H9 (cell line): ENCODE results near the gene PLEKHA7. TPM values are rescaled to one million over a fixed set of nuclear protein-coding genes. Genes with fewer than 3 reads are reported as not detected.

ENCODE experiments used
- DNase-seq: peaks from one replicate; pipeline ENCODE4 v3.0.0-alpha.2; 2017
- H2AFZ ChIP-seq: one replicate; pipeline ENCODE4 v1.6.1; 2013; ENCODE audit warnings: mild to moderate bottlenecking, low read length, control low read depth, moderate library complexity
- H2AK5ac ChIP-seq: 2 replicates; pipeline ENCODE4 v1.6.1; 2013; ENCODE audit warnings: low read length, control low read depth, mixed read lengths; ENCODE audit not compliant: insufficient read length
- H2BK120ac ChIP-seq: one replicate; pipeline ENCODE4 v1.6.1; 2013; ENCODE audit warnings: low read depth, mild to moderate bottlenecking, low read length, control low read depth, inconsistent platforms; ENCODE audit not compliant: poor library complexity, severe bottlenecking
- H2BK12ac ChIP-seq: 2 replicates; pipeline ENCODE4 v1.6.1; 2013; ENCODE audit warnings: low read length, control low read depth, mixed read lengths, low read depth; ENCODE audit not compliant: insufficient read length
- H2BK15ac ChIP-seq: 2 replicates; pipeline ENCODE4 v1.6.1; 2013; ENCODE audit warnings: low read depth, low read length, control low read depth
- H2BK20ac ChIP-seq: one replicate; pipeline ENCODE4 v1.6.1; 2013; ENCODE audit warnings: low read depth, mild to moderate bottlenecking, low read length, control low read depth, inconsistent platforms; ENCODE audit not compliant: poor library complexity, severe bottlenecking
- H2BK5ac ChIP-seq: 2 replicates; pipeline ENCODE4 v1.6.1; 2013; ENCODE audit warnings: low read length, control low read depth, mixed read lengths; ENCODE audit not compliant: insufficient read length
- H3K14ac ChIP-seq: 2 replicates; pipeline ENCODE4 v1.6.1; 2013; ENCODE audit warnings: low read length, control low read depth; ENCODE audit not compliant: insufficient read depth
- H3K18ac ChIP-seq: 2 replicates; pipeline ENCODE4 v1.6.1; 2013; ENCODE audit warnings: low read depth, mild to moderate bottlenecking, mixed read lengths, low read length, control low read depth; ENCODE audit not compliant: insufficient read length
- H3K23ac ChIP-seq: 2 replicates; pipeline ENCODE4 v1.6.1; 2013; ENCODE audit warnings: low read length, control low read depth, mixed read lengths, low read depth; ENCODE audit not compliant: insufficient read length
- H3K23me2 ChIP-seq: 2 replicates; pipeline ENCODE4 v1.6.1; 2013; ENCODE audit warnings: low read depth, mild to moderate bottlenecking, mixed read lengths, low read length, control low read depth; ENCODE audit not compliant: insufficient read length, poor library complexity, severe bottlenecking
- H3K27ac ChIP-seq: 2 replicates; pipeline ENCODE4 v1.5.1; 2013; ENCODE audit warnings: low read length, control low read depth, mixed read lengths, low read depth; ENCODE audit not compliant: insufficient read length
- H3K27me3 ChIP-seq: 2 replicates; pipeline ENCODE4 v1.6.1; 2013; ENCODE audit warnings: low read length, control low read depth, inconsistent platforms; ENCODE audit not compliant: insufficient read depth
- H3K4ac ChIP-seq: 2 replicates; pipeline ENCODE4 v1.6.1; 2013; ENCODE audit warnings: low read depth, mild to moderate bottlenecking, control low read depth, inconsistent platforms, low read length, moderate library complexity
- H3K4me1 ChIP-seq: 2 replicates; pipeline ENCODE4 v1.6.1; 2013; ENCODE audit warnings: low read length, control low read depth, inconsistent platforms; ENCODE audit not compliant: insufficient read depth
- H3K4me2 ChIP-seq: 2 replicates; pipeline ENCODE4 v1.6.1; 2013; ENCODE audit warnings: low read length, control low read depth, mixed read lengths; ENCODE audit not compliant: insufficient read length, insufficient read depth
- H3K56ac ChIP-seq: 2 replicates; pipeline ENCODE4 v1.6.1; 2013; ENCODE audit warnings: low read depth, mild to moderate bottlenecking, mixed read lengths, low read length, control low read depth; ENCODE audit not compliant: insufficient read length
- H3K79me1 ChIP-seq: 2 replicates; pipeline ENCODE4 v1.6.1; 2013; ENCODE audit warnings: low read depth, mild to moderate bottlenecking, moderate library complexity, low read length, control low read depth, inconsistent platforms; ENCODE audit not compliant: insufficient read depth, poor library complexity, severe bottlenecking
- H3K79me2 ChIP-seq: 2 replicates; pipeline ENCODE4 v1.6.1; 2013; ENCODE audit warnings: low read length, control low read depth, inconsistent platforms; ENCODE audit not compliant: insufficient read depth
- H3K9ac ChIP-seq: 2 replicates; pipeline ENCODE4 v1.6.1; 2013; ENCODE audit warnings: low read length, control low read depth, mixed read lengths; ENCODE audit not compliant: insufficient read length; ENCODE audit errors: extremely low read depth
- H3K9me3 ChIP-seq: one replicate; pipeline ENCODE4 v1.6.1; 2013; ENCODE audit warnings: low read depth, low read length, inconsistent platforms; ENCODE audit not compliant: control insufficient read depth
- H3T11ph ChIP-seq: one replicate; pipeline ENCODE4 v1.6.1; 2013; ENCODE audit warnings: mild to moderate bottlenecking, low read length, control low read depth, inconsistent platforms
- H4K20me1 ChIP-seq: one replicate; pipeline ENCODE4 v1.6.1; 2013; ENCODE audit not compliant: control insufficient read depth, insufficient read length, insufficient read depth
- H4K5ac ChIP-seq: 2 replicates; pipeline ENCODE4 v1.6.1; 2013; ENCODE audit warnings: low read depth, mild to moderate bottlenecking, mixed read lengths, low read length, control low read depth; ENCODE audit not compliant: insufficient read length
- H4K8ac ChIP-seq: replicated peaks from 2 replicates; pipeline ENCODE4 v1.6.1; 2013; ENCODE audit warnings: low read length, control low read depth, mixed read lengths, low read depth; ENCODE audit not compliant: insufficient read length
- H4K91ac ChIP-seq: 2 replicates; pipeline ENCODE4 v1.6.1; 2013; ENCODE audit warnings: low read depth, mild to moderate bottlenecking, moderate library complexity, mixed read lengths, low read length, control low read depth; ENCODE audit not compliant: insufficient read length
- H3K27ac Mint-ChIP-seq, 3 experiments: 2 replicates in 2 of 3; 3 replicates in 1 of 3; pipeline ENCODE4 v1.8.0; 2020 to 2021; ENCODE audit warnings: mixed read lengths in 3 of 3, mild to moderate bottlenecking in 1 of 3, moderate library complexity in 1 of 3
- H3K27me3 Mint-ChIP-seq: 2 replicates; pipeline ENCODE4 v1.8.0; 2021; ENCODE audit warnings: low read depth, mild to moderate bottlenecking, moderate library complexity, mixed read lengths
- H3K36me3 Mint-ChIP-seq, 3 experiments: 2 replicates in 2 of 3; 3 replicates in 1 of 3; pipeline ENCODE4 v1.8.0; 2020 to 2021; ENCODE audit warnings: low read depth in 3 of 3, mixed read lengths in 3 of 3; ENCODE audit not compliant: insufficient read depth in 1 of 3
- H3K4me1 Mint-ChIP-seq, 2 experiments: 2 replicates each; pipeline ENCODE4 v1.8.0; 2020; ENCODE audit warnings: mixed read lengths in 2 of 2
- H3K4me3 Mint-ChIP-seq, 2 experiments: 2 replicates in 1 of 2; 3 replicates in 1 of 2; pipeline ENCODE4 v1.8.0; 2020 to 2021; ENCODE audit warnings: mild to moderate bottlenecking in 2 of 2, mixed read lengths in 2 of 2, moderate library complexity in 1 of 2
- H3K9me3 Mint-ChIP-seq, 2 experiments: 2 replicates in 1 of 2; 3 replicates in 1 of 2; pipeline ENCODE4 v1.8.0; 2020; ENCODE audit warnings: mild to moderate bottlenecking in 2 of 2, mixed read lengths in 2 of 2, moderate library complexity in 1 of 2
- WGBS: extraction: QIAGEN DNeasy Blood & Tissue Kit; methylation state at CpG from one replicate; pipeline ENCODE4 v1.1.7; 2013; ENCODE audit warnings: missing lambda C conversion rate, low lambda C conversion rate, mixed read lengths; ENCODE audit not compliant: insufficient read length; ENCODE audit errors: extremely low coverage; 5-methylcytosine and 5-hydroxymethylcytosine counted together
- total RNA-seq: library from RNA; stranded (reverse); gene quantifications from 2 replicates; pipeline ENCODE4 v1.2.1, GENCODE V29; 2021
- TF ChIP-seq, protein P1 (sequence below): fragments of 200-600 bp; sonication (generic); conservative IDR thresholded peaks from 3 replicates; pipeline ENCODE4 v1.8.0; 2021; ENCODE audit warnings: antibody characterized with exemption, mild to moderate bottlenecking

The PLEKHA7 gene
- total RNA-seq, 1 experiment from 2014 or later = 21.0 TPM

- Histone ChIP-seq H4K20me1 (no peaks in the 10 kb centered on the region), H3K27me3 (no peaks in the 10 kb centered on the region), H3K14ac (no peak overlapping the region), H2BK12ac (no peak overlapping the region), H4K91ac (no peak overlapping the region), H2BK15ac (no peak overlapping the region), H3K79me1 (no peaks in the 10 kb centered on the region), H3K9me3 (no peaks in the 10 kb centered on the region), H4K5ac (no peak overlapping the region), H2BK5ac (no peak overlapping the region), H3K23ac (no peak overlapping the region), H2BK20ac (no peak overlapping the region), H3K9ac (no peak overlapping the region), H3K4ac (no peak overlapping the region), H3K79me2 (no peaks in the 10 kb centered on the region), H4K8ac (no peak overlapping the region), H3K23me2 (no peaks in the 10 kb centered on the region), H2AK5ac (no peak overlapping the region), H3K56ac (no peak overlapping the region), H3K27ac (no peak overlapping the region), H3T11ph (no peak overlapping the region), H3K4me1 (peaks cover 10% of the 10 kb centered on the region), H3K18ac (no peak overlapping the region), H2BK120ac (no peak overlapping the region), H2AFZ (no peak overlapping the region), H3K4me2 (no peak overlapping the region)
- H3K4me1 Mint-ChIP-seq = peaks cover 65% of the 10 kb centered on the region in 2 experiments
- H3K4me3 Mint-ChIP-seq = no peak overlapping the region
- peaks cover 27% of the 10 kb centered on the region for H3K27me3 Mint-ChIP-seq
- H3K36me3 Mint-ChIP-seq = 0 out of 7 replicates have a peak, but pooled peaks cover 0 to 1% (median 0%) of the 10 kb centered on the region in 3 experiments
- no peaks in the 10 kb centered on the region for H3K9me3 Mint-ChIP-seq
- H3K27ac Mint-ChIP-seq = no peak overlapping the region
- WGBS = no CpG with 5 or more reads among the region's 3 CpGs
- TF ChIP-seq, protein P1, sequence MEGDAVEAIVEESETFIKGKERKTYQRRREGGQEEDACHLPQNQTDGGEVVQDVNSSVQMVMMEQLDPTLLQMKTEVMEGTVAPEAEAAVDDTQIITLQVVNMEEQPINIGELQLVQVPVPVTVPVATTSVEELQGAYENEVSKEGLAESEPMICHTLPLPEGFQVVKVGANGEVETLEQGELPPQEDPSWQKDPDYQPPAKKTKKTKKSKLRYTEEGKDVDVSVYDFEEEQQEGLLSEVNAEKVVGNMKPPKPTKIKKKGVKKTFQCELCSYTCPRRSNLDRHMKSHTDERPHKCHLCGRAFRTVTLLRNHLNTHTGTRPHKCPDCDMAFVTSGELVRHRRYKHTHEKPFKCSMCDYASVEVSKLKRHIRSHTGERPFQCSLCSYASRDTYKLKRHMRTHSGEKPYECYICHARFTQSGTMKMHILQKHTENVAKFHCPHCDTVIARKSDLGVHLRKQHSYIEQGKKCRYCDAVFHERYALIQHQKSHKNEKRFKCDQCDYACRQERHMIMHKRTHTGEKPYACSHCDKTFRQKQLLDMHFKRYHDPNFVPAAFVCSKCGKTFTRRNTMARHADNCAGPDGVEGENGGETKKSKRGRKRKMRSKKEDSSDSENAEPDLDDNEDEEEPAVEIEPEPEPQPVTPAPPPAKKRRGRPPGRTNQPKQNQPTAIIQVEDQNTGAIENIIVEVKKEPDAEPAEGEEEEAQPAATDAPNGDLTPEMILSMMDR = no peak
- DNase-seq = no peak
Observed at GRCh38 chr11:16895306-16895705, 118.9 kb downstream of the PLEKHA7 start.
